IPS-18c (cell line): Measurements from ENCODE around the gene AGPAT2.

ENCODE experiments used
- H3K4me3 ChIP-seq: 2 replicates; pipeline ENCODE4 v1.7.0; 2013; ENCODE audit warnings: low read depth, mild to moderate bottlenecking, low read length, moderate library complexity; ENCODE audit not compliant: insufficient read depth
- H3K9me3 ChIP-seq: one replicate; pipeline ENCODE4 v1.6.1; 2013; ENCODE audit warnings: mild to moderate bottlenecking, low read length, moderate library complexity; ENCODE audit not compliant: control insufficient read depth, insufficient read depth

AGPAT2 gene

GRCh38 chr9:136683755-136684154, 3.5 kb downstream of the AGPAT2 start:
- no peaks in the 10 kb centered on the region for H3K9me3 ChIP-seq
- no peak overlapping the region for H3K4me3 ChIP-seq

- Histone ChIP-seq H3K9me3 (no peaks in the 10 kb centered on the region), H3K4me3 (no peak overlapping the region)
These were observed 4.0 kb downstream of the AGPAT2 start for GRCh38 chr9:136683173-136683745.

DNA sequence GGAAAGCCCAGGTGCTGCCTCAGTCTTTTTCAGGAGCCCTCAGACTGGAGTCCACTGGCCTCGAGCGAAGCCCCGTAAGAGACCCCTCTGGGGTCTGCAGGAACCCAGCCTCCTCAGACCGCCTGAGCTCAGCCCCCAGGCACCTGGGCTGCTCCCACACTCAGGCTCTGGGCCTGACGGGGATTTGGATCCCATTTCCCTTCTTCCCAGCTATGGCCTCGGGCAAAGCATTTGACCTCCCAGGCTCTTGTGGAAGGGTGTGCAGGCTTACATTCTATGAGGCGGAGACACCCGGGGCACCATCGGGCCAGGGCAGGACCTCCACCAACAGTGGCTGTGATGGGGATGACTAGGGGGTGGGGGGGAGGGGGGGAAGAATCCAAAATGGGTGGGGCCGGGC, 4.5 kb downstream of the AGPAT2 start:
- Histone ChIP-seq H3K4me3 (no peak overlapping the region), H3K9me3 (no peaks in the 10 kb centered on the region)

DNA sequence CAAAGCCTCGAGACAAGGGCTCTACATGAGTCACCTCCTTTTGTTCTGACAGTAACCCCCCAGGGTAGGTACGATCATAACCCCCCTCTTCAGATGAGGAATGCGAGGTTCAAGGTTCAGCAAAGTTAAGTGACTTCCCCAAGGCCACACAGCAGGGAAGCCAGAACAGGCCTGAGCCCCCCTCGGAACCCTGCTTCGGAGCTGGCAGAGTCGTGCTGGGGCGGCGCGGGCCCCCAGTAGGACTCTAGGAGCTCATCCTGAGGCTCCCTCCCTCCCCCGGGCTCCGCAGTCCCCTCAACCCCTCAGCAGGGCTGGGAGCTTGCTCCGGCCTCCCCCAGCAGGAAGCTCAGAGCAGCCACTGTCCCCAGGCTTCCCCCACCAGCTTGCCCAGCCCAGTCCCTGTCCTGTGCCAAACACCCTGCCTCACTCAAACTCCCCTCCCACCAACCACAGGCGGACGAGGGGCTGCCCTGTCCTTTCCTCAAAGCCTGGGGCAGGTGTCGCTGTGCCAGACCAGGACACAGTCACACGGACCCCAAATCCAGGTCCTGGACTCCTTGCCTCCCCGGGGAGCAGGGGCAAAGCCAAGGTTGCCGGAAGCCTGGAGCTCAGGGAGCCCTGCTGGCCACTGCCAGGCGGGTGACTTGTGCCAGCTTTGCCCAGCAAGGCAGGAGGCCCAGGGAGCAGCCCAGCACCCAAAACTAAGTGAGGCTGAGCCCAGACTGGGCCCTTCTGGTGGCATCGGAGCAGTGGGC, 5.1 kb downstream of the AGPAT2 start:
- Histone ChIP-seq H3K9me3 (no peaks in the 10 kb centered on the region), H3K4me3 (no peak overlapping the region)

GRCh38 chr9:136681029-136681428, 6.2 kb downstream of the AGPAT2 start:
- no peak overlapping the region for H3K4me3 ChIP-seq
- H3K9me3 ChIP-seq = no peaks in the 10 kb centered on the region

DNA sequence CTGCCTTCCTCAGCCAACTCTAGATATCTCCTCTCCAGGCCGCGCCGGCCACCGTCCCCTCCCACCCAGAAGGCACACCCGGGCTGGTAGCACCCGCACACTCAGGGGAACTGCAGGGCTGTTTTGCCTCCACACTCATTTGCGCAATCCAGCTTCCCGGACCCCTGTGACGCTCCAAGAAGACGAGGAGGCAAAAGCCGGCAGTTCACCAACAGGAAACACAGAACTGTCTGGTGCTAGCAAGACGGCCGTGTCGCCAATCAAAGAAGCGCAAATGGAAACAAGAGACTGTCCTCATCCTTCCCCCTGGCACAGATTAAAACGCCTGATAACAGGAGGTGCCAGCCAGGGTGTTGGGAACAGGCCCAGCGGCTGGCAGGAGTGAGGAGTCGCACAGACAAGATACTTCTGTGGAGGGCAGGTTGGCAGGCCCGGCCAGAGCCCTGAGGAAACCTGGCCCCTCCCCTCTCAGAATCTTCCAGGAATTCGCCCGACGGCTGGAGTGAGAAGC, 7.8 kb downstream of the AGPAT2 start:
- Histone ChIP-seq H3K4me3 (no peak overlapping the region), H3K9me3 (no peaks in the 10 kb centered on the region)

GRCh38 chr9:136678624-136679023, 8.6 kb downstream of the AGPAT2 start:
- Histone ChIP-seq H3K9me3 (no peaks in the 10 kb centered on the region), H3K4me3 (no peak overlapping the region)

GRCh38 chr9:136678034-136678433, 9.2 kb downstream of the AGPAT2 start:
- H3K4me3 ChIP-seq = no peak overlapping the region

DNA sequence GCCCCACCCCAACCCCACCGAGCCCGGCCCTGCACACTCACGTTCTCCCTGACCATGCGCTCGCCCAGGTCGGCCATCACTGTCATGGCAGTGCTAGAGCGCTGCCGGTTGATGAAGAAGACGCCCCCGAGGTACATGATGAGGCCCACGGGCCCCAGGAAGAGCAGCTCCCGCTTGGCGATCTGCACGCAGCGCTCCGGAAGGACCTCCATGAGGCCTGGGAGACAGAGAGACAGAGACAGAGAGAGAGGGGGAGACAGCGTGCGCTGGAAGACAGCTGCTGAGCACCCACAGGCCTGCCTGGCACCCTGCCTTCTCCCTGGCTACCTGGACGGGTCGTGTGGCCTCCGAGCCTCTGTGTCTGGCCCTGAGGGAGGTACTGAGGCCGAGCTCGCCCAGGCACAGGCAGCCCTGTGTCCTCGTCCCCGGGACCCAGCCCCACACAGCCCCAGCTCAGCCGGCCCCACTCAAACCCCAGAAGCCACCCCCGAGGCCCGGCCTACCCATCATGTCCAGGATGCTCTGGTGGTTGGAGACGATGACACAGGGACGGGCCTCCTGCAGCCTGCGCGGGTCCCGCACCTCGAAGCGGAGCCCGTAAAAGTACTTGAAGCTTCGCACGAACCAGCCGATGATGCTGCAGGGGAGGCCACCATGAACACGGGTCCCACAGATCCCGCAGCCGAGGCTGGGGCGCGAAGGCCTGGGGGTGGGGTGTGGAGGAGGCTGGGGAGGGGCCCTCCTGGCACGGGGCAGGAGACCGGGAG, 10.2 kb downstream of the AGPAT2 start:
- no peak overlapping the region for H3K4me3 ChIP-seq
- no peaks in the 10 kb centered on the region for H3K9me3 ChIP-seq

More at GRCh38 chr9:136678034-136678433, 9.2 kb downstream of the AGPAT2 start:
- no peaks in the 10 kb centered on the region for H3K9me3 ChIP-seq

GRCh38 chr9:136676297-136676794, 10.9 kb downstream of the AGPAT2 start:
- no peak overlapping the region for H3K4me3 ChIP-seq

GRCh38 chr9:136675477-136676296, 11.6 kb downstream of the AGPAT2 start:
- Histone ChIP-seq H3K9me3 (no peaks in the 10 kb centered on the region), H3K4me3 (no peak overlapping the region)

More at GRCh38 chr9:136676297-136676794, 10.9 kb downstream of the AGPAT2 start:
- H3K9me3 ChIP-seq = no peaks in the 10 kb centered on the region

- H3K9me3 ChIP-seq = no peaks in the 10 kb centered on the region
- H3K4me3 ChIP-seq = no peak overlapping the region
These were observed 12.4 kb downstream of the AGPAT2 start for GRCh38 chr9:136674786-136675349.

- Histone ChIP-seq H3K4me3 (no peak overlapping the region), H3K9me3 (no peaks in the 10 kb centered on the region)
These were observed 13.1 kb downstream of the AGPAT2 start for GRCh38 chr9:136673975-136674785.

DNA sequence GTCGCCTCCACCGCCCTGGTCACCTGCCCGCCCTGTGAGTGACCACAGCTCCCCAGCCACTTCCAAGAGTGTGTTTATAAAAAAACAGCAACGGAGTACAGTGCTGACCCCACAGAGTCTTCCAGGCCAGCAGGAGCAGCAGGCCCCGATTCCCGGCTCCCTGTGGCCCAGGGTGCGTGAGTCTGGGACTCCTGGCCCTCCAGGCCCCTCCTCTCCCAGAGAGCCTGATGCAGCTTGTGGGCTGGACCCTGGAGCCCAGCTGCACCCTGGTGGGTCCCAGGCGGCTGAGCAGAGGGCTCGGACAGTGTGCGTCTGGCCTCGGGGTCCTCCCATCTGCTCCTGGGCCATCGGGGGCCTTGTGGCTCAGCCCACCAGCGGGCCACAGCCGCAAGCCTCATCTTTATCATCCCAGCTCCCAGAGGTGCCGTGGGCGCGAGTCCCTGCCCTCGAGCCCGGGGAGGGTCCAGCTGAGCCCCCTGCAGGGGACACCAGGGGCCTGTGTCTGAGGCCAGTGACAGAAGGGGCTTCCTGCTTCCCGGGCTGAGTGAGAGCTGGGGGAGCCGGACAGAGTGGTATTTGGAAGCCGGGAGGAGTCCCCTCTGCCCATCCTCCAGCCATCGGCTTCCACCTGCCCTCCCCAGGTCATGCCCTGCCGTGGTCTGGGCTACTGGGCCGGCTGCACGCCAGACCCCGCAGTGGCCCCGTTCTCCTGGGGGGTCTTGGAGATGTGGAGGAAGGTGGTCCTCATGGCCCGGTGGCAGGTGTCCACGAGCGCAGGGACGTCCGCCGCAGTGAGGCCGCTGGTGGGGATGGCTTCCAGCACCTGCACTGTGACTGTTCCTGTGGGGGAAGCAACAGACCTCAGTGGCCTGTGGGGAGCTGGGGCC, 13.9 kb downstream of the AGPAT2 start:
- Histone ChIP-seq H3K9me3 (no peaks in the 10 kb centered on the region), H3K4me3 (no peak overlapping the region)

DNA sequence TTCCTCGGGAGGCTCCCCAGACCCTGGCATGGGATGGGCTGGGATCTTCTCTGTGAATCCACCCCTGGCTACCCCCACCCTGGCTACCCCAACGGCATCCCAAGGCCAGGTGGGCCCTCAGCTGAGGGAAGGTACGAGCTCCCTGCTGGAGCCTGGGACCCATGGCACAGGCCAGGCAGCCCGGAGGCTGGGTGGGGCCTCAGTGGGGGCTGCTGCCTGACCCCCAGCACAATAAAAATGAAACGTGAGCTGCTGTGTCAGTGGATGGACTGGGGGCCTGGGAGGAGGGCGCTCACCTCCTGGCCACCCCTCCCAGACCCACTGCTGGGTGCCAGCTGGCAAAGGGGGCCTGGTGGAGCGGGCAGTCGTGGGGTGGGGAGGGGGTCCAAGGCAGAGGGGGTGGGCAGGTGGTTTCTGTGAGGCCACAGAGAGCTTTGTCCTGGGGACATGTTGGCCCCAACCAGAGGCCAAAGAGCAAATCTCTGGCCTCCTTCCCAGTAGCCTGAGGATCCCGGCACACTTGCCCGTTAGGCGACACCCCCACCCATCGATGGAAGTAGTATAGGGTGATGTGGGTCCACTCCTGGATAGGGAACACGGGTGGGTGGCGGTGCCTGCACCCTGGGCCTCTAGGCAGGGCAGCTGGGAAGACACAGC, 14.7 kb downstream of the AGPAT2 start:
- no peak overlapping the region for H3K4me3 ChIP-seq
- H3K9me3 ChIP-seq = no peaks in the 10 kb centered on the region
